Left lung (tissue), 10 donors: ENCODE results near the gene ITK. TPM values are rescaled to one million over a fixed set of nuclear protein-coding genes. Genes with fewer than 3 reads are reported as not detected.

Experiments used
- ATAC-seq: fragments of 200-7000 bp; cut with Tn5 transposase; one replicate; pipeline ENCODE4 v1.9.1; 2020; ENCODE audit warnings: moderate library complexity
- DNase-seq, 4 donors: peaks; one replicate each; pipeline ENCODE4 v3.0.0-alpha.2; 2013 to 2020
- H3K27ac ChIP-seq, 2 donors: fragments of 200-600 bp; sonication (generic) in 1 of 2; one replicate each; pipeline versions ENCODE4 v1.5.0 to v1.8.0; 2020 to 2021
- H3K27me3 ChIP-seq, 2 donors: fragments of 200-600 bp; sonication (generic) in 1 of 2; one replicate each; pipeline versions ENCODE4 v1.5.0 to v1.8.0; 2020 to 2021
- H3K36me3 ChIP-seq, 2 donors: fragments of 200-600 bp; sonication (generic) in 1 of 2; one replicate each; pipeline versions ENCODE4 v1.5.0 to v1.8.0; 2020 to 2021
- H3K4me1 ChIP-seq, 2 donors: fragments of 200-600 bp; one replicate each; pipeline ENCODE4 v1.8.0; 2021
- H3K4me3 ChIP-seq, 2 donors: fragments of 200-600 bp; sonication (generic) in 1 of 2; one replicate each; pipeline versions ENCODE4 v1.5.0 to v1.8.0; 2020 to 2021; ENCODE audit warnings: mild to moderate bottlenecking in 1 of 2
- H3K9me3 ChIP-seq, 2 donors: fragments of 200-600 bp; sonication (generic) in 1 of 2; one replicate each; pipeline versions ENCODE4 v1.5.0 to v1.8.0; 2020 to 2021
- intact Hi-C, 2 donors: fragments of 100-400 bp; cut with DNase I; formaldehyde crosslinking; loops; one replicate each; pipeline versions ENCODE4 v1.11.2 to v1.14.2; 2022
- polyA plus RNA-seq, 6 donors: library from polyadenylated mRNA; unstranded; fragments of 120-200 nt; gene quantifications; one replicate each; pipeline ENCODE4 v1.2.1, GENCODE V29; 2013; ENCODE audit not compliant: insufficient read length in 6 of 6
- total RNA-seq, 2 donors: library from RNA; stranded (reverse); fragmentation: NEBNext Ultra II Directional; extraction: Animal tissue kit (Norgen Biotek cat#: 25700); gene quantifications; one replicate each; pipeline ENCODE4 v1.2.1, GENCODE V29; 2021
- TF ChIP-seq, protein P1 (sequence below), 2 donors: fragments of 200-600 bp; sonication (generic) in 1 of 2; IDR thresholded peaks; one replicate each; pipeline versions ENCODE4 v1.5.0 to v1.8.0; 2021; ENCODE audit warnings: antibody characterized with exemption in 2 of 2
- donor health status: DM: no; HTN: yes; CAD: no.
- donor health status: DM: no; HTN: no; CAD: no.

ITK gene
- total and polyA plus RNA-seq, 8 donors, result 0.49 to 8.1 (median 1.1) TPM

GRCh38 chr5:157155297-157155696 lies 25.3 kb upstream of the ITK start:
- TF ChIP-seq, protein P1, sequence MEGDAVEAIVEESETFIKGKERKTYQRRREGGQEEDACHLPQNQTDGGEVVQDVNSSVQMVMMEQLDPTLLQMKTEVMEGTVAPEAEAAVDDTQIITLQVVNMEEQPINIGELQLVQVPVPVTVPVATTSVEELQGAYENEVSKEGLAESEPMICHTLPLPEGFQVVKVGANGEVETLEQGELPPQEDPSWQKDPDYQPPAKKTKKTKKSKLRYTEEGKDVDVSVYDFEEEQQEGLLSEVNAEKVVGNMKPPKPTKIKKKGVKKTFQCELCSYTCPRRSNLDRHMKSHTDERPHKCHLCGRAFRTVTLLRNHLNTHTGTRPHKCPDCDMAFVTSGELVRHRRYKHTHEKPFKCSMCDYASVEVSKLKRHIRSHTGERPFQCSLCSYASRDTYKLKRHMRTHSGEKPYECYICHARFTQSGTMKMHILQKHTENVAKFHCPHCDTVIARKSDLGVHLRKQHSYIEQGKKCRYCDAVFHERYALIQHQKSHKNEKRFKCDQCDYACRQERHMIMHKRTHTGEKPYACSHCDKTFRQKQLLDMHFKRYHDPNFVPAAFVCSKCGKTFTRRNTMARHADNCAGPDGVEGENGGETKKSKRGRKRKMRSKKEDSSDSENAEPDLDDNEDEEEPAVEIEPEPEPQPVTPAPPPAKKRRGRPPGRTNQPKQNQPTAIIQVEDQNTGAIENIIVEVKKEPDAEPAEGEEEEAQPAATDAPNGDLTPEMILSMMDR (IDR thresholded peaks at IDR 0.05), result no peak
- Histone ChIP-seq H3K4me3 (no peak overlapping the region), H3K36me3 (no peaks in the 10 kb centered on the region), H3K27ac (no peak overlapping the region), H3K9me3 (no peaks in the 10 kb centered on the region), H3K4me1 (no peaks in the 10 kb centered on the region), H3K27me3 (peaks cover 0 to 8% of the 10 kb centered on the region in 2 donors)
- DNase-seq (no peak), ATAC-seq (no peak)
- intact Hi-C loops, result loop anchor here in 1 of 2 donors (10.0 kb wide), 1 partner anchor 150 kb away; no protein-coding TSS in a partner anchor

DNA sequence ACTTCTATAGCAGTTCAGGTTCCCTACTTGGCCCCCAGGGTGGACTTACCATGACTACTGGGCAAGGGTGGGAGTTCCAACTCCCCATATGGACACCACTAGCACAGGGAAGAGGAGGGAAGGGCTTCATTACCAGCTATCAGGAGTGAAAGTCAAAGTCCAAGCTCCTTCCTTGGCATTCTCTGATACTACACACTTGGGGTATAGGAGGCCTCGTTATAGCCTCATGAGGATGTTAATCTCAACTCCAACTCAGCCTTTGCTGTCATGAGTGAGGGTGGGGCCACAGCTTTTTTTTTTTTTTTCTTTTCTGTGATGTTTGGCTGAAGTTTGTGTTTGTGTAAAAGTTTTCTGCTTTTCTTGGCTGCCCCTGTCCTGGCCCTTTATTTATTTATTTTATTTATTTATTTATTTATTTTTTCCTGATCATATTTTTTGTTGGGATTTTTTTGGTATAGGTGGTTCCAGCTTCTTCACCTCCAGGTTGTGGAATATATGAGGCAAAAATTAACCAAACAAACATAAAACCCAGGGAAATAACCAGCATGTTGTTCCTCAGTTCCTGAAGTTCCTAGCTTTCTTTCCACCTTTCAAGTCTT lies 23.2 kb upstream of the ITK start:
- Histone ChIP-seq H3K4me1 (no peaks in the 10 kb centered on the region), H3K27me3 (peaks cover 0 to 8% of the 10 kb centered on the region in 2 donors), H3K27ac (no peak overlapping the region), H3K4me3 (no peak overlapping the region), H3K9me3 (no peaks in the 10 kb centered on the region), H3K36me3 (no peaks in the 10 kb centered on the region)
- no peak for DNase-seq
- ATAC-seq, result no peak
- TF ChIP-seq, protein P1 (IDR thresholded peaks at IDR 0.05), result no peak
- intact Hi-C loops, result loop anchor here in 1 of 2 donors (10.0 kb wide), 1 partner anchor 147 kb away; no protein-coding TSS in a partner anchor

GRCh38 chr5:157159209-157159751 lies 21.4 kb upstream of the ITK start:
- TF ChIP-seq, protein P1 (IDR thresholded peaks at IDR 0.05), result no peak
- no peaks in the 10 kb centered on the region for H3K9me3 ChIP-seq
- ATAC-seq, result no peak
- H3K27ac ChIP-seq, result no peak overlapping the region
- no peaks in the 10 kb centered on the region for H3K4me1 ChIP-seq
- no peak for DNase-seq
- intact Hi-C loops, result loop anchor here in 1 of 2 donors (10.0 kb wide), 1 partner anchor 146 kb away; no protein-coding TSS in a partner anchor
- H3K27me3 ChIP-seq, result peaks cover 0 to 8% of the 10 kb centered on the region in 2 donors
- H3K36me3 ChIP-seq, result no peaks in the 10 kb centered on the region
- no peak overlapping the region for H3K4me3 ChIP-seq

DNA sequence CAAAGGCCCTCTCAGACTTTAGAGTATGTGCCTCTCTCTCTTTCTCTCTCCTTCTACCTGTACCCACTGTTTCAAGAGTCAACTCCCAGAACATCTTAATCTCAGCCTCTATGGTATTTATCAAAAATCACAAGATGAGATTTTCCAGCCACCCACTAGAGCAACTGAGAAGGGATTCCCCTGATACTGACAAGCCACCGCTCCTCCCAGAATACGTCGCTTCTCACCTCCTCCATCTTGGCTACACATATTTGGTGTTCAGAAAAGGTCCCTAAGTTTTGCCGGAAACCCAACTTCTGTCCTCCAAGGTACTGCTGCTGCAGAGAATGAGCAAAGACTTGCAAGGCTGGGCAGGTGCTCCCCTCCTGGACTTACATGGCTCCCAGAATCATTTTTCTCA lies 20.6 kb upstream of the ITK start:
- H3K36me3 ChIP-seq, result no peaks in the 10 kb centered on the region
- TF ChIP-seq, protein P1 (IDR thresholded peaks at IDR 0.05), result no peak
- H3K4me3 ChIP-seq, result no peak overlapping the region
- H3K4me1 ChIP-seq, result no peaks in the 10 kb centered on the region
- intact Hi-C loops, result no loop called here
- no peak for ATAC-seq
- no peaks in the 10 kb centered on the region for H3K9me3 ChIP-seq
- H3K27ac ChIP-seq, result no peak overlapping the region
- no peak for DNase-seq
- peaks cover 0 to 8% of the 10 kb centered on the region in 2 donors for H3K27me3 ChIP-seq

- Histone ChIP-seq H3K9me3 (no peaks in the 10 kb centered on the region), H3K4me3 (no peak overlapping the region), H3K27me3 (peaks cover 0 to 8% of the 10 kb centered on the region in 2 donors), H3K36me3 (no peaks in the 10 kb centered on the region), H3K27ac (no peak overlapping the region), H3K4me1 (no peaks in the 10 kb centered on the region)
- DNase-seq (no peak), ATAC-seq (no peak)
- intact Hi-C loops, result no loop called here
- TF ChIP-seq, protein P1 (IDR thresholded peaks at IDR 0.05), result no peak
Measured at GRCh38 chr5:157161996-157162395, 18.6 kb upstream of the ITK start.
